ENCODE measurements around the gene EIF4G3.

EIF4G3 gene

GRCh38 chr1:21121764-21122471 lies 54.8 kb downstream of the EIF4G3 start:
- Histone ChIP-seq H3K36me3 (ENCODE audit: insufficient read depth, low read depth, low read length) (peaks cover 8% of the 10 kb centered on the region; the same call in 1 of the 2 replicates), H3K27ac (ENCODE audit: low read length) (no peak overlapping the region), H3K4me3 (ENCODE audit: low read length) (no peak overlapping the region), H3K9me3 (ENCODE audit: insufficient read depth, low read depth, low read length) (no peaks in the 10 kb centered on the region), H3K4me1 (ENCODE audit: insufficient read depth, low read length) (peaks cover 4% of the 10 kb centered on the region; the same call in 1 of the 2 replicates), H3K27me3 (ENCODE audit: insufficient read depth, low read length) (no peaks in the 10 kb centered on the region), H3K9ac (ENCODE audit: low read depth, low read length) (no peak overlapping the region)

GRCh38 chr1:21118167-21118566 lies 58.5 kb downstream of the EIF4G3 start:
- Histone ChIP-seq H3K9ac (ENCODE audit: low read depth, low read length) (no peak overlapping the region), H3K36me3 (ENCODE audit: insufficient read depth, low read depth, low read length) (peaks cover 7% of the 10 kb centered on the region; the same call in 1 of the 2 replicates), H3K4me1 (ENCODE audit: insufficient read depth, low read length) (peaks cover 4% of the 10 kb centered on the region; the same call in 1 of the 2 replicates), H3K27me3 (ENCODE audit: insufficient read depth, low read length) (no peaks in the 10 kb centered on the region), H3K4me3 (ENCODE audit: low read length) (no peak overlapping the region), H3K9me3 (ENCODE audit: insufficient read depth, low read depth, low read length) (no peaks in the 10 kb centered on the region), H3K27ac (ENCODE audit: low read length) (no peak overlapping the region)

- H3K36me3 ChIP-seq (ENCODE audit: insufficient read depth, low read depth, low read length), result peaks cover 2% of the 10 kb centered on the region; the same call in 1 of the 2 replicates
- H3K9me3 ChIP-seq (ENCODE audit: insufficient read depth, low read depth, low read length), result no peaks in the 10 kb centered on the region
- no peaks in the 10 kb centered on the region for H3K27me3 ChIP-seq (ENCODE audit: insufficient read depth, low read length)
- H3K9ac ChIP-seq (ENCODE audit: low read depth, low read length), result no peak overlapping the region
- peaks cover 4% of the 10 kb centered on the region; the same call in 1 of the 2 replicates for H3K4me1 ChIP-seq (ENCODE audit: insufficient read depth, low read length)
- H3K27ac ChIP-seq (ENCODE audit: low read length), result no peak overlapping the region
- H3K4me3 ChIP-seq (ENCODE audit: low read length), result no peak overlapping the region
These were observed 59.1 kb downstream of the EIF4G3 start for GRCh38 chr1:21117597-21118001.

GRCh38 chr1:21117159-21117558 lies 59.5 kb downstream of the EIF4G3 start:
- no peak overlapping the region for H3K9ac ChIP-seq (ENCODE audit: low read depth, low read length)
- H3K9me3 ChIP-seq (ENCODE audit: insufficient read depth, low read depth, low read length), result no peaks in the 10 kb centered on the region
- peaks cover 2% of the 10 kb centered on the region; the same call in 1 of the 2 replicates for H3K4me1 ChIP-seq (ENCODE audit: insufficient read depth, low read length)
- no peak overlapping the region for H3K27ac ChIP-seq (ENCODE audit: low read length)
- H3K4me3 ChIP-seq (ENCODE audit: low read length), result no peak overlapping the region
- H3K36me3 ChIP-seq (ENCODE audit: insufficient read depth, low read depth, low read length), result no peaks in the 10 kb centered on the region; the same call in 1 of the 2 replicates
- no peaks in the 10 kb centered on the region for H3K27me3 ChIP-seq (ENCODE audit: insufficient read depth, low read length)

DNA sequence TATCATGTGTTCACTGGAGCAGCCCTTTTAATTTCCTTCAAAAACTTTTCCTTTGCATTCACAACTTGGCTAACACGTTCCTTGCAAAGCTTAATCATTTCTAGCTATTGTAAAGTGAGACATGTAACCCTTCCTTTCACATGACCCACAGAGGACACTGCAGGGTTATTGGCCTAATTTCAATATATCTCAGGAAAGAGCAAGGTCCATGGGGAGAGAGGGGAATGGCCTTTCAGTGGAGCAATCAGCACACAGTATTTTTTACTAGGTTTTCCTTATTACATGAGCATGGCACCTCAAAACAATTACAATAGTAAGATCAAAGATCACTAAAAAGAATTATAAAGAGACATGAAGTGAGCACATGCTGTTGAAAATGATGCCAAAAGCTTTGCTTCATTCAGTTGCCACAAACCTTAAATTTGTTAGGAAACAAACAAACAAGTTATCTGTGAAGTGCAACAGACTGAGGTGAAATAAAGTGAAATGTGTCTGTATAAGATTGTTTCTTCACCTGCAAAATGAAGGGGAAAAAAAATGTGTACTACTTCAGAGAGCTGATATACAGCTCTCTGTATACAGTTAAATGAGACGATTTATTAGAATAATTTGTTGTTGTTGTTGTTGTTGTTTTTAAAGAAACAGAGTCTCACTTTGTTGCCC lies 61.5 kb downstream of the EIF4G3 start:
- H3K27me3 ChIP-seq (ENCODE audit: insufficient read depth, low read length), result no peaks in the 10 kb centered on the region
- H3K36me3 ChIP-seq (ENCODE audit: insufficient read depth, low read depth, low read length), result peaks cover 4% of the 10 kb centered on the region; the same call in 1 of the 2 replicates
- no peak overlapping the region for H3K9ac ChIP-seq (ENCODE audit: low read depth, low read length)
- no peak overlapping the region for H3K4me3 ChIP-seq (ENCODE audit: low read length)
- H3K9me3 ChIP-seq (ENCODE audit: insufficient read depth, low read depth, low read length), result no peaks in the 10 kb centered on the region
- H3K4me1 ChIP-seq (ENCODE audit: insufficient read depth, low read length), result no peaks in the 10 kb centered on the region
- H3K27ac ChIP-seq (ENCODE audit: low read length), result no peak overlapping the region

GRCh38 chr1:21114431-21114830 lies 62.3 kb downstream of the EIF4G3 start:
- Histone ChIP-seq H3K4me1 (ENCODE audit: insufficient read depth, low read length) (no peaks in the 10 kb centered on the region), H3K9me3 (ENCODE audit: insufficient read depth, low read depth, low read length) (no peaks in the 10 kb centered on the region), H3K27me3 (ENCODE audit: insufficient read depth, low read length) (no peaks in the 10 kb centered on the region), H3K4me3 (ENCODE audit: low read length) (no peak overlapping the region), H3K27ac (ENCODE audit: low read length) (no peak overlapping the region), H3K36me3 (ENCODE audit: insufficient read depth, low read depth, low read length) (peaks cover 4% of the 10 kb centered on the region; the same call in 1 of the 2 replicates), H3K9ac (ENCODE audit: low read depth, low read length) (no peak overlapping the region)

- Histone ChIP-seq H3K27me3 (ENCODE audit: insufficient read depth, low read length) (no peaks in the 10 kb centered on the region), H3K4me3 (ENCODE audit: low read length) (no peak overlapping the region), H3K36me3 (ENCODE audit: insufficient read depth, low read depth, low read length) (peaks cover 4% of the 10 kb centered on the region; the same call in 1 of the 2 replicates)
These were observed 66.5 kb downstream of the EIF4G3 start for GRCh38 chr1:21110163-21110562.

DNA sequence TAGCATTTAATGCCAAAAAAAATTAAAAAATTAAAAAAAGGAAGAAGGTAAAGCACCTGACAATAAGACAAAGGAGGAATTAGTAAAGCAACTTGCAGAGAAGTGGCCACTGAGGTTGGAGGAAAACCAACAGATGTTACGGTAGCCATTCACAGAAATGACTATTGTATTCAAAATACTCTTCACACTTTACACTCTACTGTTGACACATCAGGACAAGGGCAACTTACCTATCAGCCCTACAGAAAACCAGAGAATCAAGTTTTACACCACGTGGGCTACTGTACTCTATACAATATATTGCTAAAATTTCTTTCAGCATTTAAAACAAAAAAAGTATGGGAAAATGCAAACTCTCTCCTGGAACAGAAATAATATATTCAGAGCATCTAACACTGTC lies 70.0 kb downstream of the EIF4G3 start:
- 0 out of 2 replicates have a peak, but pooled peaks cover 3% of the 10 kb centered on the region for H3K4me1 ChIP-seq (ENCODE audit: insufficient read depth, low read length)
- H3K4me3 ChIP-seq (ENCODE audit: low read length), result no peak overlapping the region
- no peak overlapping the region for H3K9ac ChIP-seq (ENCODE audit: low read depth, low read length)
- H3K27ac ChIP-seq (ENCODE audit: low read length), result no peak overlapping the region
- peaks cover 14% of the 10 kb centered on the region for H3K36me3 ChIP-seq (ENCODE audit: insufficient read depth, low read depth, low read length)
- H3K27me3 ChIP-seq (ENCODE audit: insufficient read depth, low read length), result no peaks in the 10 kb centered on the region
- no peaks in the 10 kb centered on the region for H3K9me3 ChIP-seq (ENCODE audit: insufficient read depth, low read depth, low read length)

More at GRCh38 chr1:21110163-21110562, 66.5 kb downstream of the EIF4G3 start:
- Histone ChIP-seq H3K27ac (ENCODE audit: low read length) (no peak overlapping the region), H3K9ac (ENCODE audit: low read depth, low read length) (no peak overlapping the region), H3K4me1 (ENCODE audit: insufficient read depth, low read length) (no peaks in the 10 kb centered on the region), H3K9me3 (ENCODE audit: insufficient read depth, low read depth, low read length) (no peaks in the 10 kb centered on the region)

DNA sequence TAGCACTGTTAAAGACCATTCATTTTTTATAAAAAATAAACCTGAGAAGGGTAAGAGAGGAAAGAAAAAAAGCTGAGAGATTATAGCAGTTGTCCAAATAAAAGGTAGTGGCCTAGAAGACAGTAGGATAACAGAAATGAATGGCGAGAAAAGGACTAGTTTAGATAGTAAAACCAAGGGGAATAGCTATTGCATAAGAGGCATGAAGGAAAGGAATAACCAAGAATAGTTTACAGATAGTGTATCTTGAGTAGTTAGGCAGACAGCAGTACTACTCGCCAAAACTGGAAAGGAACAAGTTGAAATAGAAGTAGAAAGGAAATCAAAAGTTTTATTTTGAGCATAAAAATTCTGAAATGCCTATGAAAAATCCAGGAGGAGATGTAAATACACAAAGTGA lies 70.5 kb downstream of the EIF4G3 start:
- H3K9me3 ChIP-seq (ENCODE audit: insufficient read depth, low read depth, low read length), result no peaks in the 10 kb centered on the region
- peaks cover 5% of the 10 kb centered on the region; the same call in 1 of the 2 replicates for H3K4me1 ChIP-seq (ENCODE audit: insufficient read depth, low read length)
- peaks cover 14% of the 10 kb centered on the region for H3K36me3 ChIP-seq (ENCODE audit: insufficient read depth, low read depth, low read length)
- no peak overlapping the region for H3K27ac ChIP-seq (ENCODE audit: low read length)
- H3K27me3 ChIP-seq (ENCODE audit: insufficient read depth, low read length), result no peaks in the 10 kb centered on the region
- no peak overlapping the region for H3K9ac ChIP-seq (ENCODE audit: low read depth, low read length)
- H3K4me3 ChIP-seq (ENCODE audit: low read length), result no peak overlapping the region

DNA sequence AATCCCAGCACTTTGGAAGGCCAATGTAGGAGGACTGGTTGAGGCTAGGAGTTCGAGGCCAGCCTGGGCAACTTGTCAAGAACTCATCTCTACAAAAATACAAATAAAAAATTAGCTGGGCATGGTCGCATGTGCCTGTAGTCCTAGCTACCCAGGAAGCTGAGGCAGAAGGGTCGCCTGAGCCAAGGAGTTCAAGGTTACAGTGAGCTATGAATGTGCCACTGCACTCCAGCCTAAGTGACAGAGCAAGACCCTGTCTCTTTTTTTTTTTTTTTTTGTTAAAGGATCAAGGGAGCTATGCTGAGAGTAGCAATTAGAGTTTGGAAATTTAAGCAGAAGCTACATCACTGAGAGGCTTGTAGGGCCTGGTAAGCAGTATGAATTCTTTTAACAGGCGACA lies 70.9 kb downstream of the EIF4G3 start:
- no peaks in the 10 kb centered on the region for H3K27me3 ChIP-seq (ENCODE audit: insufficient read depth, low read length)
- H3K9me3 ChIP-seq (ENCODE audit: insufficient read depth, low read depth, low read length), result no peaks in the 10 kb centered on the region
- peaks cover 11% of the 10 kb centered on the region for H3K36me3 ChIP-seq (ENCODE audit: insufficient read depth, low read depth, low read length)
- no peak overlapping the region for H3K4me3 ChIP-seq (ENCODE audit: low read length)
- H3K27ac ChIP-seq (ENCODE audit: low read length), result no peak overlapping the region
- no peak overlapping the region for H3K9ac ChIP-seq (ENCODE audit: low read depth, low read length)
- peaks cover 6% of the 10 kb centered on the region; the same call in 1 of the 2 replicates for H3K4me1 ChIP-seq (ENCODE audit: insufficient read depth, low read length)

DNA sequence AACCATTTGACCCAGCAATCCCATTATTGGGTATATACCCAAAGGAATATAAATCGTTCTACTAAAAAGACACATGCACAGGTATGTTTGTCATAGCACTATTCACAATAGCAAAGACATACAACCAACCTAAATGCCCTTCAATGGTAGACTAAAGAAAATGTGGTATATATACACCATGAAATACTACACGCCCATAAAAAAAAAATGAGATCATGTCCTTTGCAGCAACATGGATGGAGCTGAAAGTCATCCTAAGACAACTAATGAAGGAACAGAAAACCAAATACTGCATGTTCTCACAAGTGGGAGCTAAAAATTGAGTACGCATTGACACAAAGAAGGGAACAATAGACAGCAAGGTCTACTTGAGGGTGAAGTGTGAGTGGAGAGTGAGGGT lies 72.0 kb downstream of the EIF4G3 start:
- no peak overlapping the region for H3K4me3 ChIP-seq (ENCODE audit: low read length)
- no peak overlapping the region for H3K9ac ChIP-seq (ENCODE audit: low read depth, low read length)
- H3K36me3 ChIP-seq (ENCODE audit: insufficient read depth, low read depth, low read length), result peaks cover 14% of the 10 kb centered on the region
- peaks cover 9% of the 10 kb centered on the region; the same call in 1 of the 2 replicates for H3K4me1 ChIP-seq (ENCODE audit: insufficient read depth, low read length)
- H3K27me3 ChIP-seq (ENCODE audit: insufficient read depth, low read length), result no peaks in the 10 kb centered on the region
- H3K27ac ChIP-seq (ENCODE audit: low read length), result no peak overlapping the region
- no peaks in the 10 kb centered on the region for H3K9me3 ChIP-seq (ENCODE audit: insufficient read depth, low read depth, low read length)

Data from iPS-20b (cell line).